ENCODE data around the gene COL5A1. TPM values are rescaled to one million over a fixed set of nuclear protein-coding genes. Genes with fewer than 3 reads are reported as not detected.

The COL5A1 gene
- polyA plus RNA-seq, 3 donors, result 0.01 TPM; not detected in 2

- Histone ChIP-seq H3K4me1 (ENCODE audit: control insufficient read depth in 1 of 2, insufficient read depth in 2 of 2, low read length in 2 of 2) (peaks cover 13 to 22% of the 10 kb centered on the region in 2 donors), H3K4me2 (replicated peaks; ENCODE audit: extremely low read depth, low read length, poor library complexity, severe bottlenecking) (no peak overlapping the region), H3K79me2 (ENCODE audit: insufficient read depth, low read length) (no peaks in the 10 kb centered on the region), H3K9ac (ENCODE audit: insufficient read depth, low read length, poor library complexity, severe bottlenecking) (no peak overlapping the region), H2AFZ (ENCODE audit: insufficient read depth, low read depth, low read length, poor library complexity, severe bottlenecking) (no peak overlapping the region), H3K27me3 (ENCODE audit: control insufficient read depth in 2 of 2, insufficient read depth in 2 of 2, low read length in 2 of 2) (peaks cover 0 to 6% of the 10 kb centered on the region in 2 donors), H3K27ac (ENCODE audit: low read depth in 1 of 2, low read length in 2 of 2) (no peak overlapping the region), H4K20me1 (ENCODE audit: insufficient read depth, low read length) (no peaks in the 10 kb centered on the region), H3K9me3 (replicated peaks in 1 of 2; ENCODE audit: control insufficient read depth in 1 of 2, insufficient read depth in 1 of 2, low read length in 2 of 2) (no peaks in the 10 kb centered on the region), H3K36me3 (replicated peaks in 1 of 2; ENCODE audit: control insufficient read depth in 1 of 2, insufficient read depth in 2 of 2, low read length in 2 of 2) (no peaks in the 10 kb centered on the region), H3K4me3 (replicated peaks in 1 of 3; ENCODE audit: low read depth in 2 of 3, low read length in 3 of 3) (no peak overlapping the region)
- peaks cover 9% of the 10 kb centered on the region for H3K4me1 Mint-ChIP-seq
- peaks cover 11 to 36% (median 29%) of the 10 kb centered on the region in 3 donors for H3K27me3 Mint-ChIP-seq (ENCODE audit: low read depth in 3 of 3)
- no peak overlapping the region for H3K4me3 Mint-ChIP-seq
- peaks cover 2 to 15% (median 5%) of the 10 kb centered on the region in 7 donors for H3K9me3 Mint-ChIP-seq
- intact Hi-C loops (cut with micrococcal nuclease), result no loop called here
- no peak overlapping the region for H3K27ac Mint-ChIP-seq
- 80% methylated on average over 1 of the region's 1 CpG for WGBS (ENCODE audit: insufficient coverage)
- no peak for DNase-seq
- no peak for TF ChIP-seq CTCF (IDR thresholded peaks at IDR 0.05)
- H3K36me3 Mint-ChIP-seq, result no peaks in the 10 kb centered on the region
Observed at GRCh38 chr9:134726722-134727034, 85.1 kb downstream of the COL5A1 start.

- Histone ChIP-seq H2AFZ (ENCODE audit: insufficient read depth, low read depth, low read length, poor library complexity, severe bottlenecking) (no peak overlapping the region), H4K20me1 (ENCODE audit: insufficient read depth, low read length) (no peaks in the 10 kb centered on the region), H3K27ac (ENCODE audit: low read depth in 1 of 2, low read length in 2 of 2) (no peak overlapping the region), H3K4me3 (replicated peaks in 1 of 3; ENCODE audit: low read depth in 2 of 3, low read length in 3 of 3) (no peak overlapping the region), H3K79me2 (ENCODE audit: insufficient read depth, low read length) (no peaks in the 10 kb centered on the region), H3K9me3 (replicated peaks in 1 of 2; ENCODE audit: control insufficient read depth in 1 of 2, insufficient read depth in 1 of 2, low read length in 2 of 2) (no peaks in the 10 kb centered on the region), H3K27me3 (ENCODE audit: control insufficient read depth in 2 of 2, insufficient read depth in 2 of 2, low read length in 2 of 2) (peaks cover 0 to under 1% of the 10 kb centered on the region in 2 donors), H3K4me1 (ENCODE audit: control insufficient read depth in 1 of 2, insufficient read depth in 2 of 2, low read length in 2 of 2) (peaks cover 13 to 22% of the 10 kb centered on the region in 2 donors), H3K36me3 (replicated peaks in 1 of 2; ENCODE audit: control insufficient read depth in 1 of 2, insufficient read depth in 2 of 2, low read length in 2 of 2) (no peaks in the 10 kb centered on the region), H3K9ac (ENCODE audit: insufficient read depth, low read length, poor library complexity, severe bottlenecking) (no peak overlapping the region), H3K4me2 (replicated peaks; ENCODE audit: extremely low read depth, low read length, poor library complexity, severe bottlenecking) (no peak overlapping the region)
- peak overlapping the region in 1 of 2 donors; percentile 26 for H3K4me3 Mint-ChIP-seq
- 89% methylated on average over 21 of the region's 29 CpGs for WGBS (ENCODE audit: insufficient coverage)
- DNase-seq, result no peak
- intact Hi-C loops (cut with micrococcal nuclease), result no loop called here
- peaks cover 9% of the 10 kb centered on the region for H3K4me1 Mint-ChIP-seq
- H3K36me3 Mint-ChIP-seq, result no peaks in the 10 kb centered on the region
- H3K9me3 Mint-ChIP-seq, result peaks cover 2 to 19% (median 7%) of the 10 kb centered on the region in 7 donors
- H3K27ac Mint-ChIP-seq, result no peak overlapping the region
- H3K27me3 Mint-ChIP-seq (ENCODE audit: low read depth in 3 of 3), result peaks cover 10 to 29% (median 26%) of the 10 kb centered on the region in 3 donors
- TF ChIP-seq CTCF (IDR thresholded peaks at IDR 0.05), result no peak
Observed at GRCh38 chr9:134728021-134728795, 86.6 kb downstream of the COL5A1 start.

All from CD14-positive monocyte (primary cell).